Activated naive CD4-positive, alpha-beta T cell treated with anti-CD3 and anti-CD28 coated beads, Interleukin-2, amount 50 U/mL, for 24 hours (primary cell): ENCODE data around the gene CHST6.
"Not testable (repeated sequence)": the region's sequence is repeated elsewhere in the genome, so short reads cannot be mapped to it uniquely, and the experiment has no call there.

Source experiments
- H3K27ac Mint-ChIP-seq: one replicate; pipeline ENCODE4 v1.8.0; 2021; ENCODE audit warnings: mild to moderate bottlenecking, mixed read lengths
- H3K27me3 Mint-ChIP-seq: one replicate; pipeline ENCODE4 v1.8.0; 2021; ENCODE audit warnings: mixed read lengths
- H3K36me3 Mint-ChIP-seq: one replicate; pipeline ENCODE4 v1.8.0; 2021; ENCODE audit warnings: mixed read lengths
- H3K4me1 Mint-ChIP-seq: one replicate; pipeline ENCODE4 v1.8.0; 2021; ENCODE audit warnings: mixed read lengths
- H3K4me3 Mint-ChIP-seq: one replicate; pipeline ENCODE4 v1.8.0; 2021; ENCODE audit warnings: mild to moderate bottlenecking, mixed read lengths
- H3K9me3 Mint-ChIP-seq: one replicate; pipeline ENCODE4 v1.8.0; 2021; ENCODE audit warnings: mixed read lengths

The CHST6 gene

GRCh38 chr16:75495076-75495674 lies at the start of gene CHST6:
TSS of gene CHST6 (minus strand) at chr16:75495441. CDS start at chr16:75479828, 15,613 bp downstream.
- Mint-ChIP-seq H3K36me3 (peaks cover 2% of the 10 kb centered on the region), H3K4me1 (peaks cover 8% of the 10 kb centered on the region), H3K27me3 (peaks cover 20% of the 10 kb centered on the region), H3K27ac (no peak within 1 kb of the TSS), H3K4me3 (peak within 1 kb of the TSS; percentile 68), H3K9me3 (no peaks in the 10 kb centered on the region)

DNA sequence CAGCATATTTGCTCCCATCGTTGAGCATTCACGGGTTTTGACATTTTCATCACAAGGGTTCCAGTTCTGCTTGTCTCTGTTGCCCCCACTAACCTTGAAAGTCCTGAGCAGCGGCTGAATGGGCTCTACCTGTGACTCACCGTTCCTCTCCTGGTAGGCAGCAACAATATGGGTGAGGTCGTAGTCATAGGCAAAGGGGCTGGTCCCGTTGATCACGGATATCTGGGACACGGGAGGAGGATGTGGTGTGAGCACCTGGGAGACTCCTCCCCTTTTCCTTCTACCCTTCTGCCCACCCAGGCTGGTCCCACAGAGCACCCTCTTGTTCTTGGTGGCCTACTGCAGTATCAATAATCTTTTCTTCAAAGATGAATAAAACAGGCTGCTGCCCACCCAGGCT lies 47.2 kb upstream of the CHST6 start:
- H3K36me3 Mint-ChIP-seq, H3K4me1 Mint-ChIP-seq, H3K4me3 Mint-ChIP-seq, H3K9me3 Mint-ChIP-seq, H3K27ac Mint-ChIP-seq, H3K27me3 Mint-ChIP-seq: not testable (repeated sequence)

- Mint-ChIP-seq H3K4me1 (no peaks in the 10 kb centered on the region), H3K9me3 (no peaks in the 10 kb centered on the region), H3K27me3 (no peaks in the 10 kb centered on the region), H3K36me3 (peaks cover 3% of the 10 kb centered on the region), H3K4me3 (no peak overlapping the region), H3K27ac (no peak overlapping the region)
Measured at GRCh38 chr16:75541236-75541635, 46.0 kb upstream of the CHST6 start.

DNA sequence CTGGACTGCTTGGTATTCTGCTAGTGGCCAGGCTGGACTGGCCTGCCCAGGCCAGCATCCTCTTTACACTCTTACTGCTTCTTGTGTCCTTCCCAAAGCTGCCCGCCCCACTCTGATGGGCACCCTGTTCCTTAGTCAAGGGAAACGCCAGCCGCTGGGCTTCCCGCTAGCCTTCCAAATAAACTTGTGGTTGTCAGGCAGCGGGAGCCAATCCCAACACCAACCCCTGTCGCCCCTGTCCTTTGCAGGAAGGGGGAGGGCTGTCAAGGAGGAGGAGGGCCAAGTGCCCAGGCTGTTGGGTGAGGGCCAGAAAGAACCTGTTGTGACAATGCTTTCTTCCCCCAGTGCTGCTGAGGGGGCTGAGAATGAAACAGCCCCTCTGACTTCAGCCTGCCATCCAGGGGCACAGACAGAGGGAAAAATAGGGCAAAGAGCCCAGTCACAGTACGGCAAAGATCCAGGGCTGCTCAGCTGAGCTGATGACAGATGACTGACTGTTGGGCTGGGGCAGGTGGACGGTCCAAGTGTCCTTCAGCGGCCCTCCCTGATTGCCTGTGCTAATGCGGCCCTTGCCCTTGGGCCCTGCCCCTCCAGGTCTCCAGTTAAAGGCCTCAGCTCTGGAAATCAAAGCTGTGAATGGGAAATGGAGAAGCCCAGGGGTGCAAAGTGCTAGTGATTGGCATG lies 43.8 kb upstream of the CHST6 start:
- not testable (repeated sequence) for H3K27ac Mint-ChIP-seq, H3K36me3 Mint-ChIP-seq, H3K4me1 Mint-ChIP-seq, H3K27me3 Mint-ChIP-seq, H3K9me3 Mint-ChIP-seq, H3K4me3 Mint-ChIP-seq

DNA sequence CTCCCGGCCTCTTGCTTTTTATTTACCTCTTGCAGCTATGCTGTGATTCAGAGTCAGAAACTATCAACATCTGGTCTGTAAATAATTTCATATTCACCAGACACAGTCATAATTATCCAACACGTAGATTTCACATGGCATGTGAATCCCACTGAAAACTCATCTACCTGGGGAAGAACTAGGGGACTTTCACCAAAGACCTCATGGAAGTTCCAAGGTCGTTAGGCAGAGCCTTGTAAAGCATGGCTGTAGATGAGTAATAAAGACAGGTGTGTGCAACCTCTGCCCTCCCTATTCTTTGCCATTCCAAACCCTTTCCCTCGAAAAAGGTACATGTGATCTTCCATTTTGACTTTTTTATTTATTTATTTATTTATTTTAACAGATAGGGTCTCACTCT lies 42.5 kb upstream of the CHST6 start:
- Mint-ChIP-seq H3K4me1 (no peaks in the 10 kb centered on the region), H3K9me3 (no peaks in the 10 kb centered on the region), H3K27ac (no peak overlapping the region), H3K27me3 (no peaks in the 10 kb centered on the region), H3K4me3 (no peak overlapping the region), H3K36me3 (no peaks in the 10 kb centered on the region)

- no peak within 1 kb of the TSS for H3K4me3 Mint-ChIP-seq
- H3K27me3 Mint-ChIP-seq, result no peaks in the 10 kb centered on the region
- H3K4me1 Mint-ChIP-seq, result no peaks in the 10 kb centered on the region
Measured at GRCh38 chr16:75535901-75536300, 40.7 kb upstream of the CHST6 start, which contains the start of gene CHST5. TSS of gene CHST5 (minus strand) at chr16:75536108. CDS start at chr16:75530384, 5,724 bp downstream.

GRCh38 chr16:75535211-75535843 lies 40.1 kb upstream of the CHST6 start:
- H3K27me3 Mint-ChIP-seq, result no peaks in the 10 kb centered on the region

More at GRCh38 chr16:75535901-75536300, 40.7 kb upstream of the CHST6 start, which contains the start of gene CHST5:
- Mint-ChIP-seq H3K9me3 (no peaks in the 10 kb centered on the region), H3K36me3 (no peaks in the 10 kb centered on the region), H3K27ac (no peak within 1 kb of the TSS)

GRCh38 chr16:75534560-75535205 lies 39.4 kb upstream of the CHST6 start:
- Mint-ChIP-seq H3K4me3 (no peak overlapping the region), H3K27me3 (no peaks in the 10 kb centered on the region), H3K9me3 (no peaks in the 10 kb centered on the region), H3K36me3 (no peaks in the 10 kb centered on the region), H3K4me1 (no peaks in the 10 kb centered on the region), H3K27ac (no peak overlapping the region)

More at GRCh38 chr16:75535211-75535843, 40.1 kb upstream of the CHST6 start:
- Mint-ChIP-seq H3K4me1 (no peaks in the 10 kb centered on the region), H3K9me3 (no peaks in the 10 kb centered on the region), H3K27ac (no peak overlapping the region), H3K4me3 (no peak overlapping the region), H3K36me3 (no peaks in the 10 kb centered on the region)

DNA sequence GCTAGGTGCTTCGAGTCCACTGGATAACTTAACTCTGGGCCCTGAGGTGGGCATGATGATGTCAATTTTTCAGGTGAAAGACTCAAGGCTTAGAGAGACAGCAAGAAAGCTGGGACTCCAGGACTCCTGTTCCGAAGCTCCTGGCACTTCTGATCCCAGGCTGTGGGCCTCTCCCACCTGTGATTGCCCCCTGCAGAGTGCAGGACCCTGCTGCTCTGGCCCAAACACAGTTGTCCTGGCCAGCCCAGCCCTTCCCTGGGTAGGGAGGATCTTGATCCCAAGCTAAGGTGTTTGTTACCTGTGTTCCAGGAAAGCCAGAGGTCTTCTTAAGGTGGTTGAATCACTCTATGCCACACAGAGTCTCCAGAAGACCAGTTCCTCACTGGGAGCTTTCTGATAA lies 37.5 kb upstream of the CHST6 start:
- Mint-ChIP-seq H3K4me3 (no peak overlapping the region), H3K36me3 (no peaks in the 10 kb centered on the region), H3K4me1 (no peaks in the 10 kb centered on the region), H3K27me3 (no peaks in the 10 kb centered on the region), H3K9me3 (no peaks in the 10 kb centered on the region), H3K27ac (no peak overlapping the region)

- no peaks in the 10 kb centered on the region for H3K9me3 Mint-ChIP-seq
- no peaks in the 10 kb centered on the region for H3K27me3 Mint-ChIP-seq
- H3K4me1 Mint-ChIP-seq, result no peaks in the 10 kb centered on the region
- no peak overlapping the region for H3K4me3 Mint-ChIP-seq
- H3K27ac Mint-ChIP-seq, result no peak overlapping the region
- H3K36me3 Mint-ChIP-seq, result no peaks in the 10 kb centered on the region
Measured at GRCh38 chr16:75532142-75532765, 37.0 kb upstream of the CHST6 start.

- Mint-ChIP-seq H3K27me3 (no peaks in the 10 kb centered on the region), H3K27ac (no peak overlapping the region), H3K9me3 (no peaks in the 10 kb centered on the region), H3K36me3 (no peaks in the 10 kb centered on the region), H3K4me3 (no peak overlapping the region), H3K4me1 (no peaks in the 10 kb centered on the region)
Measured at GRCh38 chr16:75529959-75530358, 34.7 kb upstream of the CHST6 start.

DNA sequence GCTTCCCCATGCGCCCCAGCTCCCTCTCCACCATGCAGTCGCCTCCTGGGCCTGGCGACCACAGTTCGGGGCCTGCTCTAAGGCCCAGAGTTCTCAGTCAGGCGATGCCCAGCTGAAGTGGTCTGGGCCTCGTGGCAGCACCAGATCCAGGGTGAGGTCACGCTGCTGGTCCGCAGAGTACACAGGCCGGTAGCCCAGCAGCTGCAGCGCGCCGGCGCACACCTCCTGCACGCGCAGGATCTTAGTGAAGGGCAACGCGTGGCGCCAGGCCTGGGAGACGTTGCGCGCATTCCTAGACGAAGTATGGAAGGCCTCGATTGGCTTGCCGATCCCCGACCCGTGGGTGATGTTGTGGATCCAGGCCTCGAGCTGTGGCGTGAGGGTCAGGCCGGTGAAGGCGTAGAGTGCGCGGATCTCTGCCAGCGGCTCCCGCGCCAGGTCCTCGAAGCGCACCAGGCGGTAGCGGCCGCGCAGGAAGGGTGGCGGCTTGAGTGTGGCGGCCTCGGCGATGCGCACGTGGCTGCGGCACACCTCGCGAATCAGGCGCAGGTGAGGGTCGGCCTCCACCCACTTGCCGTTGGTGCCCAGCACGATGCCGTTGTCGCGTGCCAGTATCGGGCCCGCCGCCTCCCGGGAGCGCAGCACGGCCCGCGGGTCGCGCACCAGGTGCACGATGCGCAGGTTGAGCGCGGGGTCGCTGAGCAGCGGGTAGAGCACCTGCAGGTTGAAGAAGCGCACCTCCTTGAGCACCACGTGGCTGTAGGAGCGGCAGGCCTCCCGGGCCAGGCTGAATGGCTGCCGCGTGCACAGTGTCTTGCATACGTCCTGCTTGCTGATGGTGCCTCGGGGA lies 34.0 kb upstream of the CHST6 start:
- no peaks in the 10 kb centered on the region for H3K36me3 Mint-ChIP-seq
- no peaks in the 10 kb centered on the region for H3K4me1 Mint-ChIP-seq
- no peak overlapping the region for H3K4me3 Mint-ChIP-seq
- H3K9me3 Mint-ChIP-seq, result no peaks in the 10 kb centered on the region
- H3K27me3 Mint-ChIP-seq, result no peaks in the 10 kb centered on the region
- no peak overlapping the region for H3K27ac Mint-ChIP-seq

GRCh38 chr16:75527825-75528299 lies 32.6 kb upstream of the CHST6 start:
- Mint-ChIP-seq H3K4me1 (no peaks in the 10 kb centered on the region), H3K27me3 (no peaks in the 10 kb centered on the region), H3K36me3 (no peaks in the 10 kb centered on the region), H3K9me3 (no peaks in the 10 kb centered on the region), H3K4me3 (no peak overlapping the region), H3K27ac (no peak overlapping the region)

DNA sequence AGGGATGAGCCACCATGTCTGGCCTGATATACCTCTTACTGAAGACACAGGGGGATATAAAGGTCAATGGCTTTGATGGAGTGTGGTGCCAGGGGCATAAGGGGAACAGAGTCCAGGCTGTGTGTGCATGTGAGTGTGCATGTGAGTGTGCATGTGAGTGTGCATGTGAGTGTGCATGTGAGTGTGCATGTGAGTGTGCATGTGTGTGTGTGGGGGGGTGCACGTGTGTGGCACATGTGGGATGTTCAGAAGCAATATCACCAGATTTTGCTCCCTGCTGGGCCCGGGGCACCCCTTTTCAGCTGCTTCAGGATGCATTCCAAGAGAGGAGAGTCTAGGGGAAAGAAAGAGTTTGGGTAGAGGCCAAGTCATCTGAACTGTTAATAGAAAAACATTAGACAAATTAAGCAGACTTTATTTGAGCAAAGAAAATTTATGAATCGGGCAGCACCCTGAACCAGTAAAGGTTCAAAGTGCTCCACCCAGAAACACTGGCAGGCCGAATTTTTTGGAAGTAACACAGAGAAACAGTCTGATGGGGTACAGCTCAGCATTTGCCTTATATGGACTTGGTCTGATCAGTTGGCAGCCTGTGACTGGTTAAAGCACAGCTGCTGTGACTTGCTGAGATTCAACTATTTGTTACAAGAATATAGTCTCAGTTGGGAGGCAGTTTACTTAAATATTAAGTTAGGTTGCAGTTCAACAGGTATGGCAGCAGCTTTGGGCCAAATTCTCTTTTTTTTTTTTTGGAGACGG lies 31.0 kb upstream of the CHST6 start:
- H3K36me3 Mint-ChIP-seq, result no peaks in the 10 kb centered on the region
- no peaks in the 10 kb centered on the region for H3K9me3 Mint-ChIP-seq
- H3K4me1 Mint-ChIP-seq, result no peaks in the 10 kb centered on the region
- H3K27me3 Mint-ChIP-seq, result no peaks in the 10 kb centered on the region
- H3K4me3 Mint-ChIP-seq, result no peak overlapping the region
- no peak overlapping the region for H3K27ac Mint-ChIP-seq
